Measurements from ENCODE around the gene TRPV5.

- TF ChIP-seq CTCF (IDR thresholded peaks at IDR 0.05), result no peak
- TF ChIP-seq POLR2AphosphoS5 (IDR thresholded peaks at IDR 0.05), result no peak
- no peak for TF ChIP-seq POLR2A (IDR thresholded peaks at IDR 0.05)
- TF ChIP-seq EP300 (IDR thresholded peaks at IDR 0.05), result no peak
Observed at GRCh38 chr7:142941541-142941940, 8.0 kb upstream of the TRPV5 start.

Measured in upper lobe of left lung (tissue), 4 donors.